Activated T-cell treated with anti-CD3 and anti-CD28 coated beads, Interleukin-2, amount 50 U/mL, for 72 hours (primary cell): ENCODE results near the gene ATP8B3. TPM values are rescaled to one million over a fixed set of nuclear protein-coding genes. Genes with fewer than 3 reads are reported as not detected.

Experiments used
- ATAC-seq, 2 donors: fragments of 150-1000 bp; cut with Tn5 transposase; replicated peaks in 1 of 2; 2 replicates each; pipeline ENCODE4 v1.10.0; 2021; ENCODE audit warnings: moderate library complexity in 2 of 2, mild to moderate bottlenecking in 1 of 2
- DNase-seq, 2 donors: peaks; one replicate each; pipeline ENCODE4 v3.0.0; 2021 to 2022; ENCODE audit warnings: mixed read lengths in 1 of 2
- H3K27ac Mint-ChIP-seq: one replicate; pipeline ENCODE4 v1.8.0; 2022; ENCODE audit warnings: mild to moderate bottlenecking, moderate library complexity, mixed read lengths
- H3K27me3 Mint-ChIP-seq: one replicate; pipeline ENCODE4 v1.8.0; 2022; ENCODE audit warnings: low read depth, mixed read lengths
- H3K36me3 Mint-ChIP-seq, 2 donors: one replicate each; pipeline ENCODE4 v1.8.0; 2022; ENCODE audit warnings: mixed read lengths in 2 of 2, mild to moderate bottlenecking in 1 of 2; ENCODE audit not compliant: insufficient read depth in 2 of 2
- H3K4me1 Mint-ChIP-seq: one replicate; pipeline ENCODE4 v1.8.0; 2022; ENCODE audit warnings: low read depth, mixed read lengths
- H3K4me3 Mint-ChIP-seq, 2 donors: one replicate each; pipeline ENCODE4 v1.8.0; 2022; ENCODE audit warnings: mild to moderate bottlenecking in 2 of 2, mixed read lengths in 2 of 2, moderate library complexity in 2 of 2
- H3K9me3 Mint-ChIP-seq, 2 donors: one replicate each; pipeline ENCODE4 v1.8.0; 2022; ENCODE audit warnings: mixed read lengths in 2 of 2
- total RNA-seq, 2 donors: library from RNA; stranded (reverse); gene quantifications; one replicate each; pipeline ENCODE4 v1.2.3, GENCODE V29; 2022

The ATP8B3 gene
- total RNA-seq, 2 donors from 2014 or later: 12.1 to 12.8 TPM

DNA sequence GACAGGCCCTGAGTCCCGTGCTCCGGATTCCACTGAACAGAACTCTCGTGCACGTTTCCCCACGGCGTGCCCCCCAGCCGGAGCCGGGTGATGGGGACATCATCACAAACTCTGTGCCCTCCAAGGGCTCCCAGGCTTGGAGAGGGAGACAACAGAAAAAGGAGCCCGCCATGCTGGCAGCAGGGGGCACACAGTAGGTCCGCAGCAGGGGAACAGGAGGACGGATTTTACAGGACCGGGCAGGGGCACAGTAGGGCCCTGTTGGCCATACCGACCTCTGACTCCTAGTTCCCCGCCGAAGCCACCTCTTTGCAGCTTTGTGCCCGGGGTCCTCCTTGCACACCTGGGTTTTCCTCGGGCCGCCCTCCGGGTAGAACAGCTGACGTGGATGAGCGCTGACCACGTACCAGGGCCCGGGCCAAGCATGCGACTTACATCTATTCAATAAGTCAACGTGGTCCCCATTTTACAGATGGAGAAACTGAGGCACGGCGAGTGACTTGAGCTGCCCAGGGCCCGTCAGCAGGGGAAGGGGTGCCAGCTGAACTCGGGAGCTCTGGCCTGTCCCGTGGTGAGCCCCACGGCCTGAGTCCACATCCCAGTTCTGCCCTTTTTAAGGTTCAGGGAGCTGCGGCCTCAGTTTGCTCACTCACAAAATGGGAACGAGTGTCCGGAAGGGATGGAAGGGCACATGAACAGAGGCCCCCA lies 68.9 kb downstream of the ATP8B3 start:
- Mint-ChIP-seq H3K4me1 (peaks cover 8% of the 10 kb centered on the region), H3K4me3 (no peak overlapping the region), H3K9me3 (no peaks in the 10 kb centered on the region), H3K27me3 (peaks cover 17% of the 10 kb centered on the region), H3K27ac (no peak overlapping the region), H3K36me3 (no peaks in the 10 kb centered on the region)
- ATAC-seq (no peak), DNase-seq (no peak)

DNA sequence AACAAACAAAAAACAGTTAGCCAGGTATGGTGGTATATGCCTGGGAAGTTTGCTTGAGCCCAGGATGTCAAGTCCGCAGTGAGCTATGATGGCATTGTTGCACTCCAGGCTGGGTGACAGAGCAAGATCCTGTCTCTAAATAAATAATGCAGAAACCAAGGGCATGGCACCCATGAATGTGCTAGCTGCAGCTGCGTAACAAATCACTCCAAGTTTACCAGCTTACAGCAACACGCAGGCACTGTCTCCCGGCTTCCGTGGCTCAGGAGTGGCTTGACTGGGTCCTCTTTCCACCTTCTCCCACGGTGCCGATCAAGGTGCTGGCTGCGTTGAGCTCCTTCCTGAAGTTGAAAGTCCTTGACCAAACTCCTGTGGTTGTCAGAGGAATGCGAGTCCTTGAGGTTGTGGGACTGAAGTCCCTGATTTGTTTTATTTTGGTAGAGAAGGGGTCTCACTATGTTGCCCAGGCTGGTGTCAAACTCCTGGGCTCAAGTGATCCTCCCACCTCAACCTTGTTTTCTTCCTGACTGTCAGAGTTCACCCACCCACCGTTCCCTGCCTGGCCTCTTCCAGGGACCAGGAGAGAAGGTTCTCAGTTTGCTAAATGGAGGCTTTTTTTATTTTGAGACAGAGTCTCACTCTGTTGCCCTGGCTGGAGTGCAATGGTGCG lies 72.0 kb downstream of the ATP8B3 start:
- H3K9me3 Mint-ChIP-seq: no peaks in the 10 kb centered on the region
- no peak overlapping the region for H3K4me3 Mint-ChIP-seq
- no peak for ATAC-seq
- H3K27me3 Mint-ChIP-seq: peaks cover 13% of the 10 kb centered on the region
- no peaks in the 10 kb centered on the region for H3K4me1 Mint-ChIP-seq
- no peak overlapping the region for H3K27ac Mint-ChIP-seq
- no peaks in the 10 kb centered on the region for H3K36me3 Mint-ChIP-seq
- DNase-seq: no peak

DNA sequence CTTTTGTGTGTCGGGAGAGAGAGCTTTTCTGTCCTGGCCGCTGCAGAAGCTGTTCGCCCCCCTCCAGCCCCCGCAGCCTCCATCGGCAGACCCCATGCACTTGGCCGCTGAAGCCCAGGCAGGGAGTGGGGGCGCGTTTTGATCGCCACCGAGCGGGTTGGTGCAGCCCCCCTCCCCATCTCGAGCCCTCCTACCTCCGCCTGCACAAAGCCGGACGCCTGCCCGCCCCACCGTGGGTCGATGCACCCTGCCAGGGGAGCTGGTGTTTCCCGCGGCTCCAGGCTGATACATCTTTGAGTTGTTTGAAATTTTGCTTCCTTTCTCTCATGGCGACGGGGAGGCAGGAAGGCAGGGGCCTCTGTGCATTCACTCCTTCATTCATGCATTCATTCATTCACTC lies 75.1 kb downstream of the ATP8B3 start:
- Mint-ChIP-seq H3K4me1 (no peaks in the 10 kb centered on the region), H3K4me3 (no peak overlapping the region), H3K36me3 (no peaks in the 10 kb centered on the region), H3K27ac (no peak overlapping the region), H3K27me3 (peaks cover 30% of the 10 kb centered on the region), H3K9me3 (no peaks in the 10 kb centered on the region)
- DNase-seq (no peak), ATAC-seq (no peak)

DNA sequence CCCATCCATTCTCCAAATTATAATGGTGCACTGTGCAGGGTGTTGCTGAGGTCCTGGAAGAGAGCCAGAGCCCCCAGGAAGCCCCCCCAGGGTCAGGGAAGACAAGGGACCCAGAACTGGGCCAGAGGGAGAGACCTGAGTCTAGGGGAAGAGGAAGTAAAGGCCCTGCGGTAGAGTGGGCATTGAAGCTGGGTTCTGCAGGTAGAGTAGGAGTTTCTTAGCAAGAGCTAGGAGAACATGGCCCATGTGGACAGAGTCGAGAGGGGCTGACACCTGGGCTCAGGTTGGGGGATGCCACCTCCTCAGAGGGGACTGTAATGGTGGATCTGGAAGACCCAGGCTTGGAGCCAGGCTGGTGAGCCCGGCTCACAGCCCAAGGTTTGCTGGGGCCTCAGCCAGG lies 75.8 kb downstream of the ATP8B3 start:
- no peak for ATAC-seq
- Mint-ChIP-seq H3K9me3 (no peaks in the 10 kb centered on the region), H3K4me1 (no peaks in the 10 kb centered on the region), H3K27me3 (peaks cover 30% of the 10 kb centered on the region), H3K4me3 (no peak overlapping the region), H3K36me3 (no peaks in the 10 kb centered on the region), H3K27ac (no peak overlapping the region)
- no peak for DNase-seq

DNA sequence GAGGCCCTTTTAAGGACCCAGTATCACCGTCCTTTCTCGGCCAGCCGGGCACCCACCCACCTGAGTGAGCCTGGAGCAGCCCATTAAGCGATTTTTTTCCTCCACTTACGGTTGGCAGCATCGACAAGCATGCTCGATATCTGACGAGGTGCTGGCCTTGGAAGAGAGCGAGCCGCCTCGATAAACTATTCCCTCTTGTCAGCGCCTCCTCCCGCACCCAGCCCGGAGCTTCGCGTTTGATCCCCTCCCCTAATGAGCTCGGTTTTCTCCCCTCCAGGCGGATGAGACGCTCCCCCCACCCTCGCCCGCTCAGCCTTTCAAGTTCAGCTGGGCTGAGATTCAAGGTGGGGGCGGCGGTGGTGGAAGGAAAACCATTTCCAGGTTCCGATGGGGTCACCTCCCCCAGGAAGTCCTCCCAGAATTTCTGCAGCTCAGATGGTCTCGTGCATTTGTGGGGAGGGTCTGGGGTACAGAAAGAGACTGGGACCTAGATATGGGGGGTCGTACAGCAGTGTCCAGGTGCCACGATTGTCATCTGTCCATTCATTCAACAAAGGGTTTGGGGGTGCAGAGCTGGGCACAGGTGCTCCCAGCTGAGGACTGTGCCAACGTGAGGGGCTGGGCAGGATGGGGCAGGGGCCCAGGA lies 77.6 kb downstream of the ATP8B3 start:
- H3K4me1 Mint-ChIP-seq: no peaks in the 10 kb centered on the region
- ATAC-seq: no peak
- H3K36me3 Mint-ChIP-seq: no peaks in the 10 kb centered on the region
- H3K9me3 Mint-ChIP-seq: no peaks in the 10 kb centered on the region
- no peak overlapping the region for H3K4me3 Mint-ChIP-seq
- H3K27me3 Mint-ChIP-seq: peaks cover 30% of the 10 kb centered on the region
- no peak overlapping the region for H3K27ac Mint-ChIP-seq
- no peak for DNase-seq

Other genes starting within 250 kb of the ATP8B3 start
- 1 to 10 TPM; 6.4 to 6.8 TPM for gene MEX3D, start 244.0 kb downstream of the ATP8B3 start, total RNA-seq
- 10 to 100 TPM; 71.2 to 77.9 TPM for gene MBD3, start 219.4 kb downstream of the ATP8B3 start, total RNA-seq
- 100 to 1,000 TPM; 103 to 113 TPM for gene UQCR11, start 206.8 kb downstream of the ATP8B3 start, total RNA-seq
- 100 to 1,000 TPM; 112 to 126 TPM for gene TCF3, start 159.7 kb downstream of the ATP8B3 start, total RNA-seq
- not detected for gene ONECUT3, start 58.8 kb downstream of the ATP8B3 start, total RNA-seq
- 10 to 100 TPM; 41.4 to 46.5 TPM for gene REXO1, start 36.2 kb upstream of the ATP8B3 start, total RNA-seq
- 10 to 100 TPM; 26.4 to 27.5 TPM for gene KLF16, start 51.3 kb upstream of the ATP8B3 start, total RNA-seq
- 10 to 100 TPM; 84.2 to 92.1 TPM for gene ABHD17A, start 73.2 kb upstream of the ATP8B3 start, total RNA-seq
- gene ADAT3, start 93.1 kb upstream of the ATP8B3 start, total RNA-seq: 1 to 10 TPM; 4.2 to 4.5 TPM
- gene SCAMP4, start 93.1 kb upstream of the ATP8B3 start, total RNA-seq: 10 to 100 TPM; 36.5 to 42.6 TPM
- 10 to 100 TPM; 63.7 to 66.5 TPM for gene CSNK1G2, start 128.9 kb upstream of the ATP8B3 start, total RNA-seq
- 10 to 100 TPM; 48.7 to 56.2 TPM for gene BTBD2, start 203.4 kb upstream of the ATP8B3 start, total RNA-seq
- gene MKNK2, start 239.0 kb upstream of the ATP8B3 start, total RNA-seq: 100 to 1,000 TPM; 120 to 121 TPM